GM18873 (cell line): ENCODE measurements around the gene CD300LG.
"Not testable (repeated sequence)": the region's sequence is repeated elsewhere in the genome, so short reads cannot be mapped to it uniquely, and the experiment has no call there.

Experiments used
- ATAC-seq: cut with Tn5 transposase; IDR thresholded peaks from one replicate; pipeline ENCODE4 v1.9.1; 2021; ENCODE audit warnings: mild to moderate bottlenecking, moderate library complexity, moderate number of reproducible peaks; ENCODE audit not compliant: unreplicated experiment, low FRiP score

The CD300LG gene

GRCh38 chr17:43877031-43877430 lies 30.1 kb downstream of the CD300LG start:
- ATAC-seq, result no peak

- no peak for ATAC-seq
Measured at GRCh38 chr17:43877451-43878155, 30.6 kb downstream of the CD300LG start.

- no peak for ATAC-seq
Measured at GRCh38 chr17:43878260-43879175, 31.5 kb downstream of the CD300LG start.

- no peak for ATAC-seq
Measured at GRCh38 chr17:43879723-43880419, 32.9 kb downstream of the CD300LG start.

- no peak for ATAC-seq
Measured at GRCh38 chr17:43880420-43880991, 33.5 kb downstream of the CD300LG start.

- ATAC-seq, result no peak
Measured at GRCh38 chr17:43881181-43881580, 34.2 kb downstream of the CD300LG start.

DNA sequence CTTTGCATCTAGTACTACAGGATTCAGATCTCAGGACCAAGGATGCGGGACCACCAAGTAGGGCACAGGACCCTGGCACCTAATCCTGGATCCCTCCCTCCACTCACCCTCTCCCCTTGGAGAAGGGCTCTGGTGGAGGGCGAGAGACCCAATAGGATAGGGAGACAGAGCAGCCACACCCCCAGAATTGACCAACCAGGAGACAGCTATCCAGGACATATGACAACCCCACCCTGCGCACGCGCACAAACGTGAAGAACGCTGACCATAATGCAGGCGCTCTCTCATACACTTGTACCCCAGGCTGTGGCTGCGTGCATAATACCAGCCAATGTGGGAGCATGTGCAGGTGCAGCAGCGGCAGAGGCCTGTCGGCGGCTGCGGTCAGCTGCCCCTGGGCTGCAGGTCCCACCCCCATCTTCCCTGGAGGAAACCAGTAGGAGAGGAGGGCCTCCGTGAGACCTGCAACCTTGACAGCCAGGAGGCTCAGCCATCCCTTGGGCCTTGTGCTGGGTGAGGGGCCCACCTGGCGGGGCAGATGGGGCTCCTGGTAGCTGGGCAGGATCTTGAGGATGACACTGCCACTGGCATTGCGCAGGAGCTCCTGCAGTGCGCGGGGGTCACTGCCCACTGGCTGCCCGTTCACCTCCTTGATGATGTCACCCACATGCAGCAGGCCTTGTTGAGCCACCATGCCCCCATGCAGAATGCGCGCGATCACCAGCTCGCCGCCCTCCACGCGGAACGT lies 35.0 kb downstream of the CD300LG start:
- no peak for ATAC-seq

DNA sequence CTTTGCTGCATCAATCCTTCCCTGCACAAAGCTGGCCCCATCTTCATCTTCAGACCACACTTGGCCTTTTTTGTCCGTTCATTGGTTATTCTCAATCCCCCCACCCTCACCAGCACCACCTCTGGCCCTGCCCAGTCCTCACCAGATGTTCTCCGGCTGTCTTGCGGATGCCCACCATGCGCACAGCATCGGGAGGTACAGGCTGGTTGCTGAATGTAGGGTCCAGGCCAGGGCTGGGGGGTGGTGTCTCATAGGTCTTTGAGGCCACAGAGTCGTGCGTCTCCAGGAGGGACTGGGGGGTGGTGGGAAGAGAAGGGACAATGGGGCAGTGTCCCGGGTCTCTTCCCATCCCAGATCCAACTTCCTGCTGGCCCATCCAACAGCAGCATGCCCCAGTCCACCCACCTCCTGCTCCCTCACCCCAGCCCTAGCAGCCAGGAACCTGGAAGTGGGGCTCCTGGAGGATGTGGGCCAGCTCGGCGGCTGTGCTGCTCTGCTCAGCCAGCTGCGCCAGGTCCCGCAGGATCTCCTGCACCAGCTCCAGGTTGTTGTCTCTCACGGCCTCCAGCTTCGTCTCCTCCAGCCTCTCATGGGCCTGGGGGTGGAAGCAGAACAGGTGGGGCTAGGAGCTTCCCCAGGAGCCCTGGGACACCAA lies 35.9 kb downstream of the CD300LG start:
- ATAC-seq, result no peak

GRCh38 chr17:43888548-43888947 lies 41.6 kb downstream of the CD300LG start:
- no peak for ATAC-seq

DNA sequence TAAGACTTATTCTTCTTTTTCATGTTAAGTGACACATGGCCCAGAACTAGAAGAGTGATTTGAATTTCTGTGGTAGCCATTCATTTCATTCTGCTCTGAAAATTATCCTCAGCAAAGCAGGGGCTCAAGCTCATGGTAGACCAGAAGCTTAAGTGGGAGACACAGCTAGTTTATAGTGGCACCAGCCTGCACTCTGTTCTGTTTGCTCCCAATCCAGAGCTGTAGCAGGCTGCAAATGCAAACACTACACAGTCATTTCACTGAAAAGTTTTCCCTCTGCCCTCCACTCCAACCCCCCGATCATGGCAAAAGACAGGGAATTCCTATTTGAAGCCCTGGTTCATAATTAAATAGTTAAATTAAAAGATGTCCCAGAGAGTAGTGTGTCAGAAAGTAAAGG lies 43.3 kb downstream of the CD300LG start:
- no peak for ATAC-seq

DNA sequence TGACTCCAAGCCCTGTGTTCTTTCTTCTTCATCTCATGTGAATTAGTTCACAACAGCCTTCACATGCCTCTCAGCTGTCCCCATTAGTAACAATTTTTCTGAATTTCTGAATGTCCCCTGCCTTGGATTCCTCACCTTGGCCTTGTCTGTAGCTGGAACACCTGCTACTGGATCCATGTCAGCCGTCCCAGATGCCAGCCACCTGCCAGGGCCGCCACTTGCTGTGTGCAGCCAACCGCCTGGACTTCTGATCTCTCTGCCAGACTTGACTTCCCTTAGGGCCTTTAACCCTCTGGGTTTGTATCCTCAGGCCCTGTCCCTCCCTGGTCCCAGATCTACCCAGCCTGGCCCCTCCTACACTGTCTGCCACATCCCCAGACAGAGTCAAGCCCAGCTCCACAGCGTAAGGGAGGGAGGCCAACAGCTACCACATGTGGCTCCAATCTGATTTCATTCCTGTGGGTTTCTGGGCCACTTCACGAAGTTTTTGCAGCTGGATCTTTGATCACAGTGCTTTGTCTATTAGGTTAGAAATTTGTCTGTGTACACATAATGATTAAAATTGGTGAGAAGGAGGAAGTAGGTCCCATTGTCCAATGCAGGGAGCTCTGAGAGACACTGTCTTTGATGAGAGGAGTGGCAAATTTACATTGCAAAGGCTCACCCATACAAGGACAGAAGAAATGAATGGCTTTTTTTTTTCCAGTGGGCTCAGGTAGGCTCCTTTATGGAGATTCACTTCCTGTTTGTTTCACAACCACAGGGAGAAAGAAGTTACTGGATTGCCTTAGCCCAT lies 45.1 kb downstream of the CD300LG start:
- no peak for ATAC-seq

- no peak for ATAC-seq
Measured at GRCh38 chr17:43892647-43892952, 45.6 kb downstream of the CD300LG start.

GRCh38 chr17:43894494-43894893 lies 47.5 kb downstream of the CD300LG start:
- ATAC-seq, result not testable (repeated sequence)

- ATAC-seq, result no peak
Measured at GRCh38 chr17:43897831-43898230, 50.9 kb downstream of the CD300LG start.

- no peak for ATAC-seq
Measured at GRCh38 chr17:43898446-43898845, 51.5 kb downstream of the CD300LG start.

DNA sequence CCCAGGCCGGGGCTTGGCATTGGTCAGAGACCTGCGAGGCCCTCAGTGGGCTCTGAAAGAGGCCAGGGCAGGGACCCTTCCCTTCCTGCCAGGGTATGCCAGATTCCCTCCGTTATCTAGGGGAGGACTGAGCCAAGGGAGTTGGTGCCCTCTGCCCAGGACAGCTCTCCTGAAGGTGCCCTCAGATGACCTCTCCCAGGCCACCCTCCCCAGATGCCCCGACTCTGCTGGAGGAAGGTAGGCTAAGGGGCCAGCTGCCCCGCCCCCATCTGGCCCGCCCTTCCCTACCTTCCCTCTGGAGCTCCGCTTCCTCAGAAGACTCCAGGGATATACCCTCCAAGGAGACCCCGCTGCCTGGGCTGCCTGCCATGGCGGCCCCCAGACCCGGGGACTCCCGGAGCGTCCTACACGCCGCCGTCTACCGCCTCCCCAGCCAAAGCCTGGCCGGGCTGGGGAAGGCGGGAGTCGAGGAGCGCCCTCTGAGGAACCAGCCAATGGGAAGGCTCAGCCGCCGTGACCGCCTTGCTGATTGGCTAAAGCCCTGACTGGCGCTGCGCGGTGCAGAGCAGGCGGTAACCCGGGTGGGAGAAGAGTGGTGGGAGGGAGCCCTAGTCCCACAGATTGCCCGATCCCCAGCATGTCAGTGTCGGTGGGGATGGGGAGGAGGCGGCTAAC lies 53.3 kb downstream of the CD300LG start:
- ATAC-seq, result no peak

- ATAC-seq, result no peak
Measured at GRCh38 chr17:43900858-43901754, 54.1 kb downstream of the CD300LG start.
